ENCODE results near the gene FGF21.
"Not testable (repeated sequence)": the region's sequence is repeated elsewhere in the genome, so short reads cannot be mapped to it uniquely, and the experiment has no call there.

The FGF21 gene

GRCh38 chr19:48787331-48787730 is 32.0 kb downstream of the FGF21 start:
- not testable (repeated sequence) for DNase-seq (ENCODE audit: low spot score)

- no peak for DNase-seq (ENCODE audit: low spot score)
Observed at GRCh38 chr19:48793271-48793670, 37.9 kb downstream of the FGF21 start.

GRCh38 chr19:48794291-48794690 is 39.0 kb downstream of the FGF21 start:
- no peak for DNase-seq (ENCODE audit: low spot score)

- peak; percentile 88 for DNase-seq (ENCODE audit: low spot score)
Observed at GRCh38 chr19:48795055-48795684, 39.8 kb downstream of the FGF21 start.

- DNase-seq (ENCODE audit: low spot score): no peak
Observed at GRCh38 chr19:48795685-48796070, 40.4 kb downstream of the FGF21 start.

- DNase-seq (ENCODE audit: low spot score): no peak
Observed at GRCh38 chr19:48796298-48797083, 41.2 kb downstream of the FGF21 start.

GRCh38 chr19:48797103-48797502 is 41.8 kb downstream of the FGF21 start:
- no peak for DNase-seq (ENCODE audit: low spot score)

GRCh38 chr19:48798937-48799336 is 43.6 kb downstream of the FGF21 start:
- DNase-seq (ENCODE audit: low spot score): no peak

- no peak for DNase-seq (ENCODE audit: low spot score)
Observed at GRCh38 chr19:48799358-48800300, 44.3 kb downstream of the FGF21 start.

GRCh38 chr19:48802623-48803022 is 47.3 kb downstream of the FGF21 start:
- no peak for DNase-seq (ENCODE audit: low spot score)

GRCh38 chr19:48804496-48804895 is 49.2 kb downstream of the FGF21 start:
- no peak for DNase-seq (ENCODE audit: low spot score)

GRCh38 chr19:48805452-48805851 is 50.1 kb downstream of the FGF21 start:
- DNase-seq (ENCODE audit: low spot score): no peak

GRCh38 chr19:48806518-48806817 is 51.1 kb downstream of the FGF21 start:
- DNase-seq (ENCODE audit: low spot score): no peak

- peak; percentile 66 for DNase-seq (ENCODE audit: low spot score)
Observed at GRCh38 chr19:48806818-48807589, 51.7 kb downstream of the FGF21 start.

- DNase-seq (ENCODE audit: low spot score): no peak
Observed at GRCh38 chr19:48807590-48808308, 52.4 kb downstream of the FGF21 start.

All from activated CD4-positive, alpha-beta T cell treated with anti-CD3 and anti-CD28 coated beads, Interleukin-2, Interleukin-4, amounts not matched to agents 100 ng/mL and 50 ng/mL, durations not matched to agents 16 hours and 8 hours (primary cell).